Measurements from ENCODE around the gene HES7.
"Not testable (repeated sequence)": the region's sequence is repeated elsewhere in the genome, so short reads cannot be mapped to it uniquely, and the experiment has no call there.

The HES7 gene

DNA sequence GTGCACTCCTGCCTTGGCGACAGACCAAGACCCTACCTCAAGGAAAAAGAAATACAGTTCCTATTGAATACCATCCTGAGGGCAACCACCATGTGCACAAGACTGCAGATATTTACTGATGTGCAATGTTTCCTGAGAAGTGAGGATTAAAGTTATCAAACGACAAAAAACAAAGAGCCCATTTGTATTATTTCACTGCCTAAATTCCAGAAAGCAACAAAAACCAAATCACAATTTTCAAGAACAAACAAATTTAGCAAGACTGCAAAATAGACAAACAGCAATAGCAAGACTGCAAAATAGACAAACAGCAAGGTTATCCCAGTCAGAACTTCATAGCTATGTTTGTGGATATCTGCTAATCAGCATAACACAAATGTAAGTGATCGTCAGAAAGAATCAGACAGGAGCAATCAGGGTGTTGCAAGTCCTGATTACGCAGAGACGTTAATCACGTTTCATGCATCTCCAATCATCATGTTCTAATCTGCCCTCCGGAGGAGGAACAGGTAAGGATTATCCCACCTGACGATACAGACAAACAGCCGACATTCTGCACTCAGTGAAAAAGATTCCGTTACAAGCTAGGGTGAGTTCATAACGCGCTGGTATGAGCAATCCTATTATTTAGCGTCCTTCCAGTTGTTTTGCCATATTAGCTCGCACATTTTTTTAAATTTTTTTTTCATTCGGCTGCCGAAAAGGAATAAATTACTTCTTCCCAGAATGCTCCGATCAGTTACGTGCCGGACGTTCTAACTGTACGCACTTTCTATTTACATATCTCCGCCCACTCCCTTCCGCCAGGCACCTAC lies 49.4 kb upstream of the HES7 start (continued):
- TF ChIP-seq ESRRG (CRISPR knock-in tag; IDR thresholded peaks at IDR 0.05) (peak; percentile 100), ZNF565 (CRISPR knock-in tag; conservative IDR thresholded peaks at IDR 0.05; ENCODE audit: low read depth) (peak; percentile 97)

DNA sequence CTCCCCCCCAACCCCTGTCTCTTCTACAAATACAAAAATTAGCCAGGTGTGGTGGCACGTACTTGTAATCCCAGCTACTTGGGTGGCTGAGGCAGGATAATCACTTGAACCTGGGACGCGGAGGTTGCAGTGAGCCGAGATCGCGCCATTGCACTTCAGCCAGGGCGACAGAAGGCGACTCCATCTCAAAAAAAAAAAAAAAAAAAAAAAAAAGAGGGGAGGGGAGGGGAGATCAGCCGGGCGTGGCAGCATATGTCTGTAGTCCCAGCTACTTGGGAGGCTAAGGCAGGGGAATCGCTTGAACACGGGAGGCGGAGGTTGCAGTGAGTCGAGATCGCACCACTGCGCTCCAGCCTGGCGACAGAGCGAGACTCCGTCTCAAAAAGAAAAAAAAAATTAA lies 46.3 kb upstream of the HES7 start:
- ATAC-seq = not testable (repeated sequence)

DNA sequence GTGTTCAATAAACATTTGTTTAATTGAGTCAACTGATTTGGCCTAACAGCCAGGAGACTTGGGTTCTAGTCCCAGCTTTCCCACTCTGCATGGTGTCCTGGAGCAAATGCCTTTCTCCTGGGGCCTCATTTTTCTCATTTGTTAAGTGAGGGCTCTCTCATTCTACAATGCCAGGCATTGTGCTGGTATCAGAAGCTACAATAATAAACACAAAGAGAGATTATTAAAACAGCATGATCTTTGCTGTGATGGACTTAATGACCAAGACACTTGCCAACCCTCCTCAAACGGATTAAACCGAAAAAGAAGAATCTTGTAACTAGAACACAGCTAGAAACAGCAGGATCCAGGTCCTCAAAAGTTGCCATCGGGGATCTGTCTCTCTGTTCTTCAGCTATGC lies 43.6 kb upstream of the HES7 start:
- no peak for TF ChIP-seq ARNTL (CRISPR knock-in tag; IDR thresholded peaks at IDR 0.05; ENCODE audit: borderline replicate concordance, low read depth)
- TF ChIP-seq TOX (CRISPR knock-in tag; IDR thresholded peaks at IDR 0.05; ENCODE audit: borderline replicate concordance) = no peak
- no peak for TF ChIP-seq GLIS3 (CRISPR knock-in tag; IDR thresholded peaks at IDR 0.05)
- TF ChIP-seq ZFP30 (CRISPR knock-in tag; IDR thresholded peaks at IDR 0.05) = no peak
- TF ChIP-seq, protein P1, sequence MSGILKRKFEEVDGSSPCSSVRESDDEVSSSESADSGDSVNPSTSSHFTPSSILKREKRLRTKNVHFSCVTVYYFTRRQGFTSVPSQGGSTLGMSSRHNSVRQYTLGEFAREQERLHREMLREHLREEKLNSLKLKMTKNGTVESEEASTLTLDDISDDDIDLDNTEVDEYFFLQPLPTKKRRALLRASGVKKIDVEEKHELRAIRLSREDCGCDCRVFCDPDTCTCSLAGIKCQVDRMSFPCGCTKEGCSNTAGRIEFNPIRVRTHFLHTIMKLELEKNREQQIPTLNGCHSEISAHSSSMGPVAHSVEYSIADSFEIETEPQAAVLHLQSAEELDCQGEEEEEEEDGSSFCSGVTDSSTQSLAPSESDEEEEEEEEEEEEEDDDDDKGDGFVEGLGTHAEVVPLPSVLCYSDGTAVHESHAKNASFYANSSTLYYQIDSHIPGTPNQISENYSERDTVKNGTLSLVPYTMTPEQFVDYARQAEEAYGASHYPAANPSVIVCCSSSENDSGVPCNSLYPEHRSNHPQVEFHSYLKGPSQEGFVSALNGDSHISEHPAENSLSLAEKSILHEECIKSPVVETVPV (CRISPR knock-in tag; IDR thresholded peaks at IDR 0.05) = no peak
- TF ChIP-seq ZNF8 (CRISPR knock-in tag; IDR thresholded peaks at IDR 0.05) = no peak
- no peak for TF ChIP-seq BACH2 (CRISPR knock-in tag; IDR thresholded peaks at IDR 0.05; ENCODE audit: borderline replicate concordance)
- TF ChIP-seq SNAI2 (CRISPR knock-in tag; IDR thresholded peaks at IDR 0.05) = no peak
- TF ChIP-seq ZNF565 (CRISPR knock-in tag; conservative IDR thresholded peaks at IDR 0.05; ENCODE audit: low read depth) = no peak
- no peak for TF ChIP-seq OSR1 (CRISPR knock-in tag; IDR thresholded peaks at IDR 0.05)
- no peak for TF ChIP-seq ESRRG (CRISPR knock-in tag; IDR thresholded peaks at IDR 0.05)
- TF ChIP-seq, protein P2, sequence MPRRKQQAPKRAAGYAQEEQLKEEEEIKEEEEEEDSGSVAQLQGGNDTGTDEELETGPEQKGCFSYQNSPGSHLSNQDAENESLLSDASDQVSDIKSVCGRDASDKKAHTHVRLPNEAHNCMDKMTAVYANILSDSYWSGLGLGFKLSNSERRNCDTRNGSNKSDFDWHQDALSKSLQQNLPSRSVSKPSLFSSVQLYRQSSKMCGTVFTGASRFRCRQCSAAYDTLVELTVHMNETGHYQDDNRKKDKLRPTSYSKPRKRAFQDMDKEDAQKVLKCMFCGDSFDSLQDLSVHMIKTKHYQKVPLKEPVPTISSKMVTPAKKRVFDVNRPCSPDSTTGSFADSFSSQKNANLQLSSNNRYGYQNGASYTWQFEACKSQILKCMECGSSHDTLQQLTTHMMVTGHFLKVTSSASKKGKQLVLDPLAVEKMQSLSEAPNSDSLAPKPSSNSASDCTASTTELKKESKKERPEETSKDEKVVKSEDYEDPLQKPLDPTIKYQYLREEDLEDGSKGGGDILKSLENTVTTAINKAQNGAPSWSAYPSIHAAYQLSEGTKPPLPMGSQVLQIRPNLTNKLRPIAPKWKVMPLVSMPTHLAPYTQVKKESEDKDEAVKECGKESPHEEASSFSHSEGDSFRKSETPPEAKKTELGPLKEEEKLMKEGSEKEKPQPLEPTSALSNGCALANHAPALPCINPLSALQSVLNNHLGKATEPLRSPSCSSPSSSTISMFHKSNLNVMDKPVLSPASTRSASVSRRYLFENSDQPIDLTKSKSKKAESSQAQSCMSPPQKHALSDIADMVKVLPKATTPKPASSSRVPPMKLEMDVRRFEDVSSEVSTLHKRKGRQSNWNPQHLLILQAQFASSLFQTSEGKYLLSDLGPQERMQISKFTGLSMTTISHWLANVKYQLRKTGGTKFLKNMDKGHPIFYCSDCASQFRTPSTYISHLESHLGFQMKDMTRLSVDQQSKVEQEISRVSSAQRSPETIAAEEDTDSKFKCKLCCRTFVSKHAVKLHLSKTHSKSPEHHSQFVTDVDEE (CRISPR knock-in tag; IDR thresholded peaks at IDR 0.05) = no peak
- no peak for ATAC-seq

DNA sequence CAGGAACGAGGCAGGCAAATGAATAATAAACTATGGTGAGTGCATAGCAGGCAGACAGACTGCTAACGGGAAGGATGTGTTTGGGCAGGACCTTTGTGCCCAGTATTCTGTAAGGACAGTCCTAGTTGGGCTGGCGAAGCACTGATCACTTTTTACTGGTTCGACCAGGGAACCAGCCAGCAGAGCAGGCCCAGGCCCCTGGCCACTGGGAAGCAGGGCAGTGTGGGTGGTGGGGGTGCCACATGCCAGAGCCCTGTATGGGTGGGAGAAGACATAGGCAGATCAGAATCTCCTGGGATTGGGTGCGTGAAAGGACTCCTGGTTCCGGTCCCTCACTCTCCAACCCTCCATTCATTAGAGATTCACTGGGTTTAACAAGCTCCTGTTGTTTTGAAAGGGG lies 42.8 kb upstream of the HES7 start:
- no peak for ATAC-seq
- no peak for TF ChIP-seq SNAI2 (CRISPR knock-in tag; IDR thresholded peaks at IDR 0.05)
- no peak for TF ChIP-seq CSDC2 (CRISPR knock-in tag; IDR thresholded peaks at IDR 0.05)
- TF ChIP-seq, protein P3, sequence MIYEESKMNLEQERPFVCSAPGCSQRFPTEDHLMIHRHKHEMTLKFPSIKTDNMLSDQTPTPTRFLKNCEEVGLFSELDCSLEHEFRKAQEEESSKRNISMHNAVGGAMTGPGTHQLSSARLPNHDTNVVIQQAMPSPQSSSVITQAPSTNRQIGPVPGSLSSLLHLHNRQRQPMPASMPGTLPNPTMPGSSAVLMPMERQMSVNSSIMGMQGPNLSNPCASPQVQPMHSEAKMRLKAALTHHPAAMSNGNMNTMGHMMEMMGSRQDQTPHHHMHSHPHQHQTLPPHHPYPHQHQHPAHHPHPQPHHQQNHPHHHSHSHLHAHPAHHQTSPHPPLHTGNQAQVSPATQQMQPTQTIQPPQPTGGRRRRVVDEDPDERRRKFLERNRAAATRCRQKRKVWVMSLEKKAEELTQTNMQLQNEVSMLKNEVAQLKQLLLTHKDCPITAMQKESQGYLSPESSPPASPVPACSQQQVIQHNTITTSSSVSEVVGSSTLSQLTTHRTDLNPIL (CRISPR knock-in tag; IDR thresholded peaks at IDR 0.05; ENCODE audit: low read depth) = no peak
- no peak for TF ChIP-seq TCF4 (CRISPR knock-in tag; IDR thresholded peaks at IDR 0.05; ENCODE audit: borderline replicate concordance)
- no peak for TF ChIP-seq ZNF8 (CRISPR knock-in tag; IDR thresholded peaks at IDR 0.05)
- TF ChIP-seq, protein P4, sequence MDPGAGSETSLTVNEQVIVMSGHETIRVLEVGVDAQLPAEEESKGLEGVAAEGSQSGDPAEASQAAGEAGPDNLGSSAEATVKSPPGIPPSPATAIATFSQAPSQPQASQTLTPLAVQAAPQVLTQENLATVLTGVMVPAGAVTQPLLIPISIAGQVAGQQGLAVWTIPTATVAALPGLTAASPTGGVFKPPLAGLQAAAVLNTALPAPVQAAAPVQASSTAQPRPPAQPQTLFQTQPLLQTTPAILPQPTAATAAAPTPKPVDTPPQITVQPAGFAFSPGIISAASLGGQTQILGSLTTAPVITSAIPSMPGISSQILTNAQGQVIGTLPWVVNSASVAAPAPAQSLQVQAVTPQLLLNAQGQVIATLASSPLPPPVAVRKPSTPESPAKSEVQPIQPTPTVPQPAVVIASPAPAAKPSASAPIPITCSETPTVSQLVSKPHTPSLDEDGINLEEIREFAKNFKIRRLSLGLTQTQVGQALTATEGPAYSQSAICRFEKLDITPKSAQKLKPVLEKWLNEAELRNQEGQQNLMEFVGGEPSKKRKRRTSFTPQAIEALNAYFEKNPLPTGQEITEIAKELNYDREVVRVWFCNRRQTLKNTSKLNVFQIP (CRISPR knock-in tag; IDR thresholded peaks at IDR 0.05; ENCODE audit: borderline replicate concordance, low read depth) = no peak
- no peak for TF ChIP-seq PPARA (CRISPR knock-in tag; IDR thresholded peaks at IDR 0.05; ENCODE audit: borderline replicate concordance)
- no peak for TF ChIP-seq ZNF70 (CRISPR knock-in tag; IDR thresholded peaks at IDR 0.05)
- no peak for TF ChIP-seq ZFP30 (CRISPR knock-in tag; IDR thresholded peaks at IDR 0.05)
- no peak for TF ChIP-seq RARB (CRISPR knock-in tag; IDR thresholded peaks at IDR 0.05)
- no peak for TF ChIP-seq GLIS3 (CRISPR knock-in tag; IDR thresholded peaks at IDR 0.05)

DNA sequence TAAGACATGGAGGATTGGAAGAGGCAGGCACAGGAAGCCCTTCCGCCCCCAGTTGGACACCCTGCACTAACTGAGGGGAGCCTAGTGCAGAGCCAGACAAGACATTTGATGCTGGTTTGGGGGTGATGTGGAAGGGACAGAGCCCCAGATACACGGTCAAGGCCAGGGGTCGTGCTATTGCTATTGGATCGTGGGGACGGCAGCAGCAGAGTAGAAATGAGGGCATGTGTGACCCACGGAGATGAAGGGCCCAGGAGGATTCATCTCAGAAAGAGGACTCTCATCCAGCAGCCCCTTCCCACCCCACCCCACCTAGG lies 40.9 kb upstream of the HES7 start:
- TF ChIP-seq BACH2 (CRISPR knock-in tag; IDR thresholded peaks at IDR 0.05; ENCODE audit: borderline replicate concordance) = no peak
- TF ChIP-seq TCF4 (CRISPR knock-in tag; IDR thresholded peaks at IDR 0.05; ENCODE audit: borderline replicate concordance) = no peak
- no peak for TF ChIP-seq ESRRG (CRISPR knock-in tag; IDR thresholded peaks at IDR 0.05)
- TF ChIP-seq ZFP30 (CRISPR knock-in tag; IDR thresholded peaks at IDR 0.05) = no peak
- no peak for TF ChIP-seq ARNTL (CRISPR knock-in tag; IDR thresholded peaks at IDR 0.05; ENCODE audit: borderline replicate concordance, low read depth)
- no peak for TF ChIP-seq TOX (CRISPR knock-in tag; IDR thresholded peaks at IDR 0.05; ENCODE audit: borderline replicate concordance)
- no peak for TF ChIP-seq OSR1 (CRISPR knock-in tag; IDR thresholded peaks at IDR 0.05)
- no peak for TF ChIP-seq ZNF70 (CRISPR knock-in tag; IDR thresholded peaks at IDR 0.05)
- TF ChIP-seq, protein P2 (CRISPR knock-in tag; IDR thresholded peaks at IDR 0.05) = no peak
- TF ChIP-seq ZNF565 (CRISPR knock-in tag; conservative IDR thresholded peaks at IDR 0.05; ENCODE audit: low read depth) = no peak
- TF ChIP-seq, protein P5, sequence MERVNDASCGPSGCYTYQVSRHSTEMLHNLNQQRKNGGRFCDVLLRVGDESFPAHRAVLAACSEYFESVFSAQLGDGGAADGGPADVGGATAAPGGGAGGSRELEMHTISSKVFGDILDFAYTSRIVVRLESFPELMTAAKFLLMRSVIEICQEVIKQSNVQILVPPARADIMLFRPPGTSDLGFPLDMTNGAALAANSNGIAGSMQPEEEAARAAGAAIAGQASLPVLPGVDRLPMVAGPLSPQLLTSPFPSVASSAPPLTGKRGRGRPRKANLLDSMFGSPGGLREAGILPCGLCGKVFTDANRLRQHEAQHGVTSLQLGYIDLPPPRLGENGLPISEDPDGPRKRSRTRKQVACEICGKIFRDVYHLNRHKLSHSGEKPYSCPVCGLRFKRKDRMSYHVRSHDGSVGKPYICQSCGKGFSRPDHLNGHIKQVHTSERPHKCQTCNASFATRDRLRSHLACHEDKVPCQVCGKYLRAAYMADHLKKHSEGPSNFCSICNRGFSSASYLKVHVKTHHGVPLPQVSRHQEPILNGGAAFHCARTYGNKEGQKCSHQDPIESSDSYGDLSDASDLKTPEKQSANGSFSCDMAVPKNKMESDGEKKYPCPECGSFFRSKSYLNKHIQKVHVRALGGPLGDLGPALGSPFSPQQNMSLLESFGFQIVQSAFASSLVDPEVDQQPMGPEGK (CRISPR knock-in tag; IDR thresholded peaks at IDR 0.05; ENCODE audit: borderline replicate concordance) = no peak
- no peak for TF ChIP-seq ZNF8 (CRISPR knock-in tag; IDR thresholded peaks at IDR 0.05)
- ATAC-seq = no peak
